NCI-H2196 treated with DMSO at 0.1 percent for 48 hours (cell line): ENCODE measurements around the gene APOL2.
"Not testable (repeated sequence)": the region's sequence is repeated elsewhere in the genome, so short reads cannot be mapped to it uniquely, and the experiment has no call there.

Source experiments
- DNase-seq: peaks from one replicate; lab custom pipeline; 2025; ENCODE audit not compliant: unreplicated experiment; lab: John Stamatoyannopoulos, UW

The APOL2 gene, protein sequence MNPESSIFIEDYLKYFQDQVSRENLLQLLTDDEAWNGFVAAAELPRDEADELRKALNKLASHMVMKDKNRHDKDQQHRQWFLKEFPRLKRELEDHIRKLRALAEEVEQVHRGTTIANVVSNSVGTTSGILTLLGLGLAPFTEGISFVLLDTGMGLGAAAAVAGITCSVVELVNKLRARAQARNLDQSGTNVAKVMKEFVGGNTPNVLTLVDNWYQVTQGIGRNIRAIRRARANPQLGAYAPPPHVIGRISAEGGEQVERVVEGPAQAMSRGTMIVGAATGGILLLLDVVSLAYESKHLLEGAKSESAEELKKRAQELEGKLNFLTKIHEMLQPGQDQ

GRCh38 chr22:36239401-36240171, at the start of gene APOL2:
TSS of gene APOL2 (minus strand) at chr22:36239527. CDS start at chr22:36233162, 6,365 bp downstream.
- DNase-seq: peak; percentile 35

- DNase-seq: no peak
These were observed 49.5 kb upstream of the APOL2 start for GRCh38 chr22:36288571-36289405.

DNA sequence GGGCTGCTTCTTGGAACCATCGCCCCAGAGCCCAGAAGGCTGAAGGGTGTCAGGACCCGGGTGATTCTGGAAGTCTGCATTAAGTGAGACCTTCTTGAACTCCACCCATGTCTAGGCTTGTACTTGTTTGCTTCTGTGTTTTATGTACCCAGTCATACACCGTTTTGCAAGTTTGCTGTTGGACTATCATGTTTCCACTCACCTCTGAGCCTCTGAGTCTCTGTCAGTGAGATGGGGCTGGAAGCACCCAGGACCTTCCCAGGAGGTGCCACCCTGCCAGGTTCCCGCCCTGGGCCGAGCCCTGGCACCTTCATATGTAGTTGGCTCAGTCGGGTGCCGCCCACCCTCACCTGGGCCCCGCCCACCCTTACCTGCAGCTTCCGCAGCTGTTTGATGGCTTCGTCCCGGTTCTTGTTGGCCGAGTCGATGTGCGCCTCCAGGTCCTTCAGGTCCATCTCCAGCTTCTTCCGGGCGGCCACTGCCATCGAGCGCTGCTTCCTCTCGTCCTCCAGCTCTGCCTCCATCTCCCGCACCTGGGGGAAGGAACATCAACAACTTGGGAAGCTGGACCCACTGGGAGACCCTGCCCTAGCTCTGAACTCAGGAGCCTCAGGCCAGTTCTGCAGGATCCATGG, 48.7 kb upstream of the APOL2 start:
- DNase-seq: no peak

- DNase-seq: peak; percentile 13
These were observed 47.0 kb upstream of the APOL2 start for GRCh38 chr22:36286096-36286957.

GRCh38 chr22:36285545-36285944, 46.2 kb upstream of the APOL2 start:
- no peak for DNase-seq

DNA sequence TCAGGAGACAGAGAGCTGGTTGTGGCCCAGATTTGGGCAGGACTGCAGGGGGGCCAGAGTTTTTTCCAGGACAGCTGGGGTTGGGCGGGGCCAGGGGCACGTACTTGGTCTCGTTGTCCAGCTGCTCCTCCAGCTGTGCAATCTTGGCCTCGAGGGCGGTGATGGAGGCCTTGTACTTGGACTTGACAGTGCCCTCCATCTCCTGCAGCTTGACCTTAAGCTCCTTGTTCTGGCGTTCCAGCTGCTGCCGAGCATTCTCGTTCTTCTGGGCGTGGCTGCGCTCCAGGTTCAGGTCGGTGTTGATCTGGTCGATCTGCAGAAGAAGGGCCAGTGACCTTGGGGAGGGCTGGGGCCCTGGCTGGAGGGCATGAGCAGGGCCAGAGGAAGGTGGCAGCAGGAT, 45.7 kb upstream of the APOL2 start:
- DNase-seq: no peak

DNA sequence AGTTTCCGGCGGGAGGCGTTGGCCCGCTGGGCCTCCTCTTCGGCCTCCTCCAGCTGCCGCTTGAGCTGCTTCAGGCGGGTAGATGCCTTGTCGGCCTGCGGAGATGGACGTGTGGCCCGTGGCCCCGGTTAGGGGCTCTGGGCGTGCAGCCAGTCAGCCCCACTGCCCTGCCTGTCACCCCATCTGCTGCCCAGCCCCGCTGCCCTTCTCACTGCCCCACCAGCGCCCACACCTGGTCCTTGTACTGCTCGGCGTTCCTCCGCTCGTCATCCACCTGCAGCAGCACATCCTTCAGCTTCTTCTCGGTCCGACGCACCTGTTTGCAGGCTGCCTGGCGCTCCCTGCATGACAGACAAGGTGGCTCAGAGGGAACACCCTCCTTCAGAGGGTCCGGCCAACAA, 44.8 kb upstream of the APOL2 start:
- no peak for DNase-seq

DNA sequence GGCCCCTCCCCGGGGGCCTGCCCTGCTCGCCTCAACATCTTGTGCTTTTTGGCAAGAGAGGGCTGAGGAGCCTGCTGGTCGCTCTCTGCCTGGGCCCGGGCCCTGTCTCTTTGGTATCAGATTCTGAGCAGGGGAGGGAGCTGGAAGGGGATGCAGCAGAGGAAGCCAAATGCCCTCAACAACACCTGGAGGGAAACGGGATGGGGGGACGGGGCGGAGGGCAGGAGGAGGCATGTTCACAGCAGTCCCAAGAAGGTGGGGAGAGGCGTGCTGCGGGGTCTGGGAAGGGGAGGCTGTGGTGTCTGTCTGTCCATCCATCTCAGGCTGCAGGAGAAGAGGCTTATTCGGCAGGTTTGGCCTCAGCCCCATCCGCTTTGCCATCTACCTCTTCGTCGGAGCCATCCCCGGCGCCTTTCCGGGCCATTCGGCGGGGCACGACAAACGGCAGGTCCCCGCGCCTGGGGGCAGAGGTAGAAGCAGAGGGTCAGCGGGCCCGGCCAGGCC, 43.1 kb upstream of the APOL2 start:
- DNase-seq: no peak

- no peak for DNase-seq
These were observed 42.5 kb upstream of the APOL2 start for GRCh38 chr22:36281781-36282327.

GRCh38 chr22:36280379-36280778, 41.1 kb upstream of the APOL2 start:
- no peak for DNase-seq

- DNase-seq: no peak
These were observed 39.9 kb upstream of the APOL2 start for GRCh38 chr22:36279219-36279666.

DNA sequence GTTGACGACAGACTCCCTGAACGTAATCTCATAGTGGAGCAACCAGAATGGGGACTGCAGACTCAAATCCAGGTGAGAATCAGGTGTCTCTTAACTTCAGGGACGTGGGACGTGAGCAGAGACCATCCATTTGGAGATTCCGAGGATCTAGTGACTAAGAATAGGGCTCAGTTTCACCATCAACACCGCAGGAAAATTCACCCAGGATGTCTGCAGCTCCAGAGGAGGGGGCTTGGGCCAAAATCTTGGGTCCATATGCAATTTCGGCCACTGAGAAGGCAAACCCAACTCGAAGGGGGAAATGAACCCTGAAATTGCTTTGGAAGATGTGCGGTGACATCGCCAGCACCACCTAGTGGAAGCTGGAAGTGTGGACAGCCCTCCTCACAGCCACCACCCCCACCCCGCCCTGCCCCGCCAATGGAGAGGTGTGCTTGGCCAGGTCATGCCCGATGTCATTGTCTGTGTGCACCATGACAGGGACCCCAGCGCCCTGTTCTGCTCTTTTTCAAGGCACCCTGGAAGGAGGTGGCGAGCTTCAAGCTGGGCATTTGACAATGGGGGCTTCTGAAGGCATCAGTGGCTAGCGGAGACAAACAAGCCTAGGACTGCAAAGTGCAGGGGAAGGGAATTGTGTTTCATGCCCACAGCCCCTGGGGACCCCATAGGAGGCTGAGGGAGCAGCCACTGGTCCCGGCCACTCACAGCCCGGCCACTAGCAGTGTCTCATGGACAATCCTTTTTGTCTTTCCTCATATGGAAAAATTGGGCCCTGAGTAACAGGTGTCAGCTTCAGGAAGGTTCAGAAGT, 38.4 kb upstream of the APOL2 start:
- no peak for DNase-seq

DNA sequence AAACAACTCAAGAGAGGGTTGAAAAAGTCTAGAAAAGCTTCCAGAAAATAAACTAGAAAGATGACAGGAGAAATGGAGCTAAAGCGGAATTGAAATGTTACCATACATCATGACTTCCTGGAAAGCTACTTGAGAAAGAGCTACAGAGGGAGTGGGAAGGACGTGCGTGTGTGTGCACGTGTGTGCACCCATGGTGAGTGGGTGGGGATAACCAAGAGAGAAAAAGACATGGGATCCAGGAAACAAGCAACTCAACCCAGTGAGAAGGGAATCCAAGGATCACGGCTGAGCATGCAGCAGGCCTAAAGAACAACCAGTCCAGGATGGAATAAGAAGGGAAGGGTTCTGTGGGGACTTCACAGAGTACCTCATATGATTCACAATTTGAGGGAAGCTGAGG, 35.2 kb upstream of the APOL2 start:
- DNase-seq: no peak

DNA sequence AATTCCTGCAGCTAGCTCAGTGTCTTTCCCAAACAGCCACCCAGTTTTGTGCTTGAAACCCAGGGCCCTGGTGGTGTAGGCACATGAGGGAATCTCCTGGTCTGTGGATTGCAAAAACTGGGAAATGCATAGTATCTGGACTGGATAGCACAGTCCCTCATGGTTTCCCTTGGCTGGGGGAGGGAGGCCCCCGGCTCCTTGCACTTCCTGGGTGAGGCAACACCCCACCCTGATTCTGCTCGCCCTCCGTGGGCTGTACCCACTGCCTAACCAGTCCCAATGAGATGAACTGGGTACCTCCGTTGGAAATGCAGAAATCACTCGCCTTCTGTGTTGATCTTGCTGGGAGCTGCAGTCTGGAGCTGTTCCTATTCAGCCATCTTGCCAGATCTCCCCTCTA, 32.6 kb upstream of the APOL2 start:
- DNase-seq: not testable (repeated sequence)

DNA sequence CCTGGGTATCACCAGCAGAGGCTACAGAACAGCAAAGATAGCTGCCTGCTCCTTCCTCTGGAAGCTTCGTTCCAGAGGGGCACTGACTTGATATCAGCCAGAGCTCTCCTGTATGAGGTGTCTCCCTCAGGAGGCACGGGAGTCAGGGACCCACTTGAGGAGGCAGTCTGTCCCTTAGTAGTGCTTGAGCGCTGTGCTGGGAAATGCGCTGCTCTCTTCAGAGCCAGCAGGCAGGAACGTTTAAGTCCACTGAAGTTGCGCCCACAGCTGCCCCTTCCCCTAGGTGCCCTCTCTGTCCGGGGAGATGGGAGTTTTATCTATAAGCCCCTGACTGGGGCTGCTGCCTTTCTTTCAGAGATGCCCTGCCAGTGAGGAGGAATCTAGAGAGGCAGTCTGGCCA, 31.9 kb upstream of the APOL2 start:
- not testable (repeated sequence) for DNase-seq

- DNase-seq: no peak
These were observed 28.7 kb upstream of the APOL2 start for GRCh38 chr22:36267896-36268485.

- no peak for DNase-seq
These were observed 27.7 kb upstream of the APOL2 start for GRCh38 chr22:36267058-36267457.
